RWPE2 (cell line): ENCODE data around the gene OCA2.

ENCODE experiments used
- ATAC-seq: fragments of 200-7000 bp; cut with Tn5 transposase; 3 replicates; pipeline ENCODE4 v1.9.1; 2021; ENCODE audit warnings: low read depth
- DNase-seq: peaks from one replicate; pipeline ENCODE4 v3.0.0-alpha.2; 2020; ENCODE audit warnings: low spot score
- H3K27ac ChIP-seq: fragments of 450-650 bp; 2 replicates; pipeline ENCODE4 v1.5.1; 2017; ENCODE audit warnings: mild to moderate bottlenecking; ENCODE audit not compliant: poor library complexity, severe bottlenecking
- H3K27me3 ChIP-seq: fragments of 250-450 bp; sonication (Bioruptor Pico); 2 replicates; pipeline ENCODE4 v1.5.1; 2021; ENCODE audit warnings: mild to moderate bottlenecking, moderate library complexity; ENCODE audit not compliant: insufficient read depth, poor library complexity, severe bottlenecking
- H3K36me3 ChIP-seq: fragments of 250-450 bp; sonication (Bioruptor Pico); 2 replicates; pipeline ENCODE4 v1.5.1; 2020; ENCODE audit warnings: low read depth, mild to moderate bottlenecking, moderate library complexity
- H3K4me1 ChIP-seq: fragments of 250-450 bp; sonication (Bioruptor Pico); 2 replicates; pipeline ENCODE4 v1.5.1; 2021; ENCODE audit warnings: mild to moderate bottlenecking, moderate library complexity; ENCODE audit not compliant: insufficient read depth, poor library complexity, severe bottlenecking
- H3K4me3 ChIP-seq: fragments of 250-450 bp; sonication (Bioruptor Pico); 2 replicates; pipeline ENCODE4 v1.5.1; 2021; ENCODE audit warnings: mild to moderate bottlenecking, moderate library complexity; ENCODE audit not compliant: severe bottlenecking
- H3K9me3 ChIP-seq: fragments of 250-450 bp; sonication (Bioruptor Pico); 2 replicates; pipeline ENCODE4 v1.5.1; 2021; ENCODE audit warnings: mild to moderate bottlenecking, moderate library complexity; ENCODE audit not compliant: severe bottlenecking
- CTCF ChIP-seq: fragments of 450-650 bp; IDR thresholded peaks from one replicate; pipeline ENCODE4 v1.5.1; 2017; ENCODE audit warnings: mild to moderate bottlenecking, moderate library complexity; ENCODE audit not compliant: poor library complexity, severe bottlenecking

The OCA2 gene

GRCh38 chr15:28107111-28107903 is 8.2 kb upstream of the OCA2 start:
- Histone ChIP-seq H3K36me3 (peaks cover 14% of the 10 kb centered on the region), H3K9me3 (no peaks in the 10 kb centered on the region), H3K4me3 (peak overlapping the region; percentile 25), H3K27me3 (peaks cover 16% of the 10 kb centered on the region), H3K27ac (no peak overlapping the region), H3K4me1 (no peaks in the 10 kb centered on the region)
- ATAC-seq (peak; percentile 40), DNase-seq (peak; percentile 66)
- no peak for TF ChIP-seq CTCF

DNA sequence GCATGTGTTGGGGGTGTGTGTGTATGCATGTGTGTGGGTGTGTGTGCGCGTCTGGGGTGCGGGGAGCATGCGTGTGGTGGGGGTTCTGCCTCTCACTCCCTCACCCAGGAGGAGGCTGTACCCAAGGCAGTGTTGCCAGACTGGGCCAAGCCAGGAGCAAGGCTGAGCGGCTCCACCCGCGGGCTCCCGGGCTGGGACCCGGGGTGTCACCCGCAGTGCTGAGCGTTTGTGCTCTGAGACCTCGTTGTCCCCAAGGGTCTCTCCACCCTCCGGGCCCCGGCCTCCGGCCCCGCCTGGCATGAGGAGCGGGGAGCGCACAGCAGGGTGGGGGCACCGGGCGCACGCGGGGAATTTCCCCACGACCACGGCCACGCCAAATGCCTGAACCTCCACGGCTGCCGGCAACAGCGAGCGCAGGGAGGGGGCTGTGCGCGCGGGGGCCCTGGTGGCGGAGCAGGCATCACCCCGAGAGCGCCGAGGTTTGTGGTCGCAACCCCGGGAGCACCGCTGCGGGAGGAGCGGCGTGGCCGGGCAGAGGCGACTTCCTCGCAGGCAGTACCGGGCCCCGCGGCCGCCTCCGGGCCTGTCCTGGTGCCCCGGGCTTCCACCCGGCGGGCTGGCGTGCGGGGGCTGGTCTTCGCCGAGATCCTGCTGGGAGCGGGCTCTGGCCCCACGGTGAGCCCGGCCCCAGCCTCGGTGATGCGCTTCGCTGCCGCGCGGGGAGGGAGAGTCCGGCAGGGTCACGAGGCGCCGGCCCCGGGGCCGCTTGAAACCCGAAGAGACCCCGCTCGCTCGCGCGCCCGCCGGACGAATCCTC is 7.4 kb upstream of the OCA2 start:
- TF ChIP-seq CTCF, result no peak
- Histone ChIP-seq H3K4me3 (peak overlapping the region; percentile 25), H3K4me1 (no peaks in the 10 kb centered on the region), H3K36me3 (peaks cover 6% of the 10 kb centered on the region; the same call in 1 of the 2 replicates), H3K27ac (no peak overlapping the region), H3K9me3 (no peaks in the 10 kb centered on the region), H3K27me3 (peaks cover 16% of the 10 kb centered on the region)
- peak; percentile 69 for DNase-seq
- peak; percentile 69 for ATAC-seq

GRCh38 chr15:28105793-28106192 is 6.7 kb upstream of the OCA2 start:
- Histone ChIP-seq H3K27ac (no peak overlapping the region), H3K4me1 (no peaks in the 10 kb centered on the region), H3K27me3 (peaks cover 16% of the 10 kb centered on the region), H3K4me3 (no peak overlapping the region), H3K9me3 (no peaks in the 10 kb centered on the region), H3K36me3 (no peaks in the 10 kb centered on the region)
- ATAC-seq (no peak), DNase-seq (no peak)
- no peak for TF ChIP-seq CTCF

DNA sequence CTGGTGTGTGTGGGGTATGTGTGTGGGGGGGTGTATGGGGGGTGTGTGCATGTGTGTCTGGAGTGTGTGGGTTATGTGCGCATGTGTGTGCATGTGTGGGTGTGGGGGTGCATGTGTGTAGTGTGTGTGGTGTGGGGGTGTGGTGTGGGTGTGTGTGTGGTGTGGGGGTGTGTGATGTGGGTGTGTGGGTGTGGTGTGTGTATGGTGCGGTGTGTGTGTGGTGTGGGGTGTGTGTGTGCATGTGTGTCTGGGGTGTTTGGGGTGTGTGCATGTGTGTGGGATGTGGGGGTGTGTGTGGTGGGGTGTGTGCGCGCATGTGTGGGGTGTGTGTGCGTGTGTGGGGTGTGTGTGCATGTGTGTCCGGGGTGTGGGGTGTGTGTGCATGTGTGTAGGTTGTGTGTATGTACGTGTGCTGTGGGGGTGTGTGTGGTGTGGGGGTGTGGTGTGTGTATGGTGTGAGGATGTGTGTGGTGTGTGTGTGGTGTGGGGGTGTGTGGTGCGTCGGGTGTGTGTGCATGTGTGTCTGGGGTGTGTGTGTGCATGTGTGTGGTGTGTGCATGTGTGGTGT is 6.2 kb upstream of the OCA2 start:
- no peak overlapping the region for H3K27ac ChIP-seq
- no peak for ATAC-seq
- peak; percentile 65 for DNase-seq
- H3K27me3 ChIP-seq, result peaks cover 16% of the 10 kb centered on the region
- H3K9me3 ChIP-seq, result no peaks in the 10 kb centered on the region
- no peak overlapping the region for H3K4me3 ChIP-seq
- H3K36me3 ChIP-seq, result no peaks in the 10 kb centered on the region
- H3K4me1 ChIP-seq, result no peaks in the 10 kb centered on the region
- TF ChIP-seq CTCF, result no peak
